NCI-H524 (cell line): ENCODE data around the gene KAT6B.
A peak's percentile ranks its signal among the peaks of the same experiment; 100 is the strongest.
"Not testable (repeated sequence)": the region's sequence is repeated elsewhere in the genome, so short reads cannot be mapped to it uniquely, and the experiment has no call there.

Source experiments
- DNase-seq, 2 experiments: peaks; one replicate each; lab custom pipeline; 2025; lab: John Stamatoyannopoulos, UW

The KAT6B gene

DNA sequence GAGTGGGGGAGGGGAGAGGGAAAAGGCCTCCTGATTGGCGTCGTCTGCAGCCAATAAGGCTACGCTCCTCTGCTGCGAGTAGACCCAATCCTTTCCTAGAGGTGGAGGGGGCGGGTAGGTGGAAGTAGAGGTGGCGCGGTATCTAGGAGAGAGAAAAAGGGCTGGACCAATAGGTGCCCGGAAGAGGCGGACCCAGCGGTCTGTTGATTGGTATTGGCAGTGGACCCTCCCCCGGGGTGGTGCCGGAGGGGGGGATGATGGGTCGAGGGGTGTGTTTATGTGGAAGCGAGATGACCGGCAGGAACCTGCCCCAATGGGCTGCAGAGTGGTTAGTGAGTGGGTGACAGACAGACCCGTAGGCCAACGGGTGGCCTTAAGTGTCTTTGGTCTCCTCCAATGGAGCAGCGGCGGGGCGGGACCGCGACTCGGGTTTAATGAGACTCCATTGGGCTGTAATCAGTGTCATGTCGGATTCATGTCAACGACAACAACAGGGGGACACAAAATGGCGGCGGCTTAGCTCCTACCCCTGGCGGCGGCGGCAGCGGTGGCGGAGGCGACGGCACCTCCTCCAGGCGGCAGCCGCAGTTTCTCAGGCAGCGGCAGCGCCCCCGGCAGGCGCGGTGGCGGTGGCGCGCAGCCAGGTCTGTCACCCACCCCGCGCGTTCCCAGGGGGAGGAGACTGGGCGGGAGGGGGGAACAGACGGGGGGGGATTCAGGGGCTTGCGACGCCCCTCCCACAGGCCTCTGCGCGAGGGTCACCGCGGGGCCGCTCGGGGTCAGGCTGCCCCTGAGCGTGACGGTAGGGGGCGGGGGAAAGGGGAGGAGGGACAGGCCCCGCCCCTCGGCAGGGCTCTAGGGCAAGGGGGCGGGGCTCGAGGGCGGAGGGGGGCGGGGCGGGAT lies at the start of gene KAT6B:
Gene KAT6B, plus strand, starts transcription at position 459 of the 903 bp plus-strand sequence. CDS start 16,258 bp downstream, outside the sequence.
- peak; percentile 97 to 98 for DNase-seq

DNA sequence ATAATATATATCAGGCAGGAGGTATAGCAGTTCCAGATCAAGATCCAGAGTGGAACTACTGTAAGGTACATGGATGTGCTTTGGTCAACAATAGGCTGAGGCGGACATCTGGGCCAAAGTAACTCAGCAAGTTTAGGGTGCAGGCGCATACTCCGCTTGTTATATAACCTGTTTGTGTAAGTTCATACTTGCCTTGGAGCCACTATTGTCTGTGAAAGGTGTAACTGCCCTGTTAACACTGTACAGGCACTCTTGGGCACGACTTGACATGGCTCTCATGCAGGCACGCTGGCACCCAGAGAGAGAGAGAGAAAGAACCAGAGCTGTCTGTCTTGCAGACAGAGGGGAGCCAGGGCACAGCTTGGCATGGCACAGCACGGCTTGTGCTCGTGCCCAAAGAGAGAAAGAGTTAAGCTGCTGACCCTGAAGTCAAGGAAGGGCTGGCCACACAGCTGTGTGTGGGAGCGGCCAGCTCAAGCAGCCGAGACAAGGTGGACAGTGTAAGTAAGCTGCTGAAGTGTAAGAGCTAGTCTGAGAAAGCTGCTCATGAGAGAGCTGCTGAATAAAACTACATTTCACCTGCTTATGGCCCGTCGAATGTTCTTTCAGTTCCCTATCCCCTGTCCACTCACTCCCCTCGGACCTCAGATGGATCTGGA lies 47.8 kb upstream of the KAT6B start:
- DNase-seq, result no peak

DNA sequence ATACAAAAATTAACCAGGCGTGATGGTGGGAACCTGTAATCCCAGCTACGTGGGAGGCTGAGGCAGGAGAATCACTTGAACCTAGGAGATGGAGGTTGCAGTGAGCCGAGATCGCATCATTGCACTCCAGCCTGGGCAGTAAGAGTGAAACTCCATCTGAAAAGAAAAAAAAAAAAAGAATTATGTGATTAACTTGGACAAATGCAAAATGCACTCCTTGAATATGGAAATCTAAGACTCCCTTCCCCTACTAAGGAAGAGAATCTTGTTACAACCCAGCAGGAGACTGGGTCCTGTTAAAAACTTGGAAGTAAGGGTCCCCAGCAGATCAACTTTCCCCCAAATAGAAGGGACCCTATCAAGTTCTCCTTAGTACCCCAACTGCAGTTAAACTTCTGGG lies 44.5 kb upstream of the KAT6B start:
- DNase-seq, result not testable (repeated sequence)

DNA sequence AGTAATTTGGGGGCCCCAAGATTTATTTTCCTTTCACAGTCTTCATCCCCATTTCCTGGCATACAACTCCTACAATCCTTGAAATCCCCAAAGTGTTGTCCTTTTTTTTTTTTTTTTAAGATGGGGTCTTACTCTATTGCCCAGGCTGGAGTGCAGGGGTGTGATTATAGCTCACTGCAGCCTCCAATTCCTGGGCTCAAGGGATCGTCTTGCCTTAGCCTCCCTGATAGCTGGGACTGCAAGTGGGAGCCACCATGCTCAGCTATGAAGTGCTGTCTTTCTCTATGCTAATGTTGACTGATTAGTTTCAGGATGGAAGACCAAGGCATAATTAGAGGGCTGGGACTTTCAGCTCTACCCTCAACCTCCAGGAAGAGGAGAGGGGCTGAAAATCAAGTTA lies 41.9 kb upstream of the KAT6B start:
- no peak for DNase-seq

DNA sequence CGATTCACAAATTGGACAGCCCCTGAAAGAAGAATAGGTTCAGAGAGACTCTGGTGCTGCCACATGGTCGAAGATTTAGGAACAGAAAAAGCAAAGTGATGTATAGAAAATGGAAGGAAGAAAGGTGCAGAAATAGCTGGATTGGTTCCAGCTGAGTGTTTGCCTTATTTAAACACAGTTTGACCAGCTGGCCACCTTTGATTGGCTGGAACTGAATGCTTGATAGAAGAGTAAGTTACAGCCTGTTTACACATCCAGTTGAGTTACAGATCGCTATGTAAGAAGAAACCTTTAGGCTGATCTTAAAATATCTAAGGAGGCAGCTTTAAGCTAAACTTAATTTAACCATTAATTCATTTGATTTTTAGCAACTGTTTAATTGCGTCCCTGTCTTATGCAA lies 40.3 kb upstream of the KAT6B start:
- DNase-seq, result no peak

DNA sequence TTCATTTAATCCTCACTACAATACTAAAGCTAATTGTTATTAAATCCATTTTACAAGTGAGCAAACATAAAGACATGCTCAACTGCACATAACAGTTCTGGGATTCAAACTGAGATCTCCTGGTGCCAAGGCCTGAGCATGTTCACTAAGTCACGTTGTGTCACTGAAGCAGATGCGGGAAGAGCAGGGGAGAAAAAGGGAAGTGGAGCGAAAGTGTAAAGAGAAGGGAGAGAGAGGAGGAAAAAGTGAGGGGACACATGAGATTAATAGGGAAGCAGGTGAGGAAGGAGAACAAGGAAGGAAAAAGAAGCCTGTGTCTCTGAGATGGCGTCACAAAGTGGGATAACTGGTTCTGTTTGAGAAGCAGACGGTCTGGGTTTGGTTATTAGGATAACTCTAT lies 38.9 kb upstream of the KAT6B start:
- no peak for DNase-seq

DNA sequence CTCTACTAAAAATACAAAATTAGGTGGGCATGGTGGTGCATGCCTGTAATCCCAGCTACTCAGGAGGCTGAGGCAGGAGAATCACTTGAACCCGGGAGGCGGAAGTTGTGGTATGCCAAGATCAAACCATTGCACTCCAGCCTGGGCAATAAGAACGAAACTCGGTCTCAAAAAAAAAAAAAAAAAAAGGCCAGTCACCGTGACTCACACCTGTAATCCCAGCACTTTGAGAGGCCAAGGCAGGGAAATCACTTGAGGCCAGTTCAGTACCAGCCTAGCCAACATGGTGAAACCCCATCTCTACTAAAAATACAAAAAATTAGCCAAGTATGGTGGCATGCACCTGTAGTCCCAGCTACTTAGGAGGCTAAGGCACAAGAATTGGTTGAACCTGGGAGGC lies 34.4 kb upstream of the KAT6B start:
- DNase-seq, result not testable (repeated sequence)

DNA sequence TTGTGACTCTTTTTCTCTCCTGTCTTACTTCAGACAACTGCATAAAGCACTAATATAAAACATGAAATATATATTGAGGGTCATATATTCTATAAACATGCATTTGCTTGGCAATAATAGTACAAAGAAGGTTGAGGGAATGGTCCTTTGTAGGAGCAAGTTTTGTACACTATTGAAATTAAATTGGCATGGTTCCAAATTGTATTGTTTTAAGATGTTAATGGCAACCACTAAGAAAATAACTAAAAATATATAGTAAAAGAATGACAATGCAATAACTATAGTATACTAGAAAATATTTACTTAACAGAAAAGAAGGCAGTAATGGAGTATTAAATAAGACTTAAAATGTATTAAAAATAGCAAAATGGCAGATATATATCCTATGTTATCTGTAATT lies 33.7 kb upstream of the KAT6B start:
- no peak for DNase-seq

DNA sequence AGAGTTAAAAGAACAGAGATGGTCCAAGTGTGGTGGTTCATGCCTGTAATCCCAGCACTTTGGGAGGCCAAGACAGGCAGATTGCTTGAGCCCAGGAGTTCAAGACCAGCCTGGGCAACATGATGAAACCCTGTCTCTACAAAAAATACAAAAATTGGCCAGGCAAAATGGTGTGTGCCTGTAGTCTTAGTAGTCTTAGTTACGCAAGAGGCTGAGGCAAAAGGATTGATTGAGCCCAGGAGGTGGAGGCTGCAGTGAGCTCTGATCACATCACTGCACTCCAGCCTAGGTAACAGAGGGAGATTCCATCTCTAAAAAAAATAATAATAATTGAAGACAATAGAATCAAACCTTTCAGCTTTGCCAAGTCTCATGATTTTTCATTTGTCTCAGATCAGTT lies 33.2 kb upstream of the KAT6B start:
- not testable (repeated sequence) for DNase-seq

DNA sequence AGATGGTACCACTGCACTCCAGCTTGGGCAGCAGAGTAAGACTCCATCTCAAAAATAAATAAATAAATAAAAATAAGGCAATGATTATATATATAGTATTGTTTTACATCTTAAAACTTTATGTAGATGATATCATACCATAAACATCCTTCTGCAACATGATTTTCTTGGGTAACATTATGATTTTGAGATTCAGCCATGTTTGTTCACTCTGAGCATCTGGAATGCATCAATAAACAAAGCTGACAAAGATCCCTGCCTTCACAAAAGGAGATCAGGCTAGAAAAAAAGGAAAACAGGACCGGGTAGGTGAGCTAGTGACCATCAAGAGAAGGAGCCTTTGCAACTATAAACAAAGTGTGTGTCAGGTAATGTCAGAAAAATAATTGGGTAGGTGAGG lies 31.9 kb upstream of the KAT6B start:
- no peak for DNase-seq

DNA sequence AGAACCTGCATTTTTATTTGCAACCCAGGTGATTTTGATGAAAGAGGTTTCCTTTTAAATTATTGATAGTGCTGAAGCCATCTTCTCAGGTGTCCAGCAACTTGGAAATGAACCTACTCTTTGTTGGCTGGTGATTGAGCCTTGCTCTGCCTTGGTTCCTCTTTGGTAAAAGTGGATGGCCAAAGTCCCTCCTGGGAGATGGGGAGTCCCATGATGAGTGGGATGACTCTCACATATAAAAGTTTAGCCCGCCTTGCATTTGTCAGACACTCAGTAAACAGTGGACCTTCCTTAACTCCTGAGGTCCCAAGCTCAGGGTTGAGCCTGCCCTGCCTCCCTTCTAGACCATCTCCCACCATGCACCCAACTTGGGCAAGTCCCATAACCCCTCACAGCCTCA lies 28.9 kb upstream of the KAT6B start:
- DNase-seq, result no peak

DNA sequence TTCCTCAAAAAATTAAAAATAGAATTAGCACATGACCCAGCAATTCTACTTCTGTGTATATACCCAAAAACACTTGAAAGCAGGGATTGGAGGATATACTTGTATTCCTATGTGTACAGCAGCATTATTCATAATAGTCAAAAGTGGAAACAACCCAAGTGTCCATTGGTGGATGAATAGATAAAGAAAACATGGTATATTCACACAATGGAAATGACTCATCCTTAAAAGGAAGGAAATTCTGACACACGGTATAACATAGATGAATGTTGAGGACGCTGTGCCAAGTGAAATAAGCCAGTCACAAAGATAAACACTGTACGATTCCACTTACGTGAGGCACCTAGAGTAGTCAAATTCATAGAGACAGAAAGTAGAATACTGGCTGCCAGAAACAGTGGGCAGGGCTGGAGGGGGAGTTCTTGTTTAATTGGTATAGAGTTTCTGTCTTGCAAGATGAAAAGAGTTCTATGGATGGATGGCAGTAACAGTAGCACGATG lies 26.6 kb upstream of the KAT6B start:
- DNase-seq, result no peak

DNA sequence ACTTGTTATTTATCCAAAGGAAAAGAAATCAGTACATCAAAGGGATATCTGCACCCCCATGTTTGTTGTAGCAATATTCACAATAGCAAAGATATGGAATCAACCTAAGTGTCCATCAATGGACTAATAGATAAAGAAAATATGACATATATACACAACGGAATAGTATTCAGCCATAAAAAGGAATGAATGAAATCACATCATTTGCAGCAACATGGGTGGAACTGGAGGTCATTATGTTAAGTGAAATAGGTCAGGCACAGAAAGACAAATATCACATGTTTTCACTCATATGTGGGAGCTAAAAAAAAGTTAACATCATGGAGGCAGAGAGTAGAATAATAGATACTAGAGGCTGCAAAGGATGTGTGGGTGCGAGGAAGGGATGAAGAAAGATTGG lies 25.0 kb upstream of the KAT6B start:
- no peak for DNase-seq

DNA sequence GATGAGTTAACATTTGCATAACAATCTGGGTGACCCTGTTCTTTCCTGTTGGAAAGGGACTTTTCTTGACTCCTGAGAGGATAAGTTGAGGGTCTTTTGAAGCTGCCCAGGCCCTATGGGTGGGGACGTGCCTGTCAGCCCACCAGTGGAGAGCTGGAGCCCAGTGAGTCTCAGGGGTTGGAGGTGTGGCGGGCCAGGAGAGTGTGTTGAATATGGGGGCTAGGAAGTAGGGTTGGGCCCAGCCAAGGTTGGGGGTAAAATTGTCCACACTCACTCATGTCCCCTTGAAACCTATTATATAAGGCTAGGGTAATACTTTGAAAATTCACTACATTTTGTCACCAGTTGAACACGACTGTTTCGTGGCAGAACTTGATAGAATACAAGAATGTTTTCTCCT lies 17.9 kb upstream of the KAT6B start:
- DNase-seq, result no peak

DNA sequence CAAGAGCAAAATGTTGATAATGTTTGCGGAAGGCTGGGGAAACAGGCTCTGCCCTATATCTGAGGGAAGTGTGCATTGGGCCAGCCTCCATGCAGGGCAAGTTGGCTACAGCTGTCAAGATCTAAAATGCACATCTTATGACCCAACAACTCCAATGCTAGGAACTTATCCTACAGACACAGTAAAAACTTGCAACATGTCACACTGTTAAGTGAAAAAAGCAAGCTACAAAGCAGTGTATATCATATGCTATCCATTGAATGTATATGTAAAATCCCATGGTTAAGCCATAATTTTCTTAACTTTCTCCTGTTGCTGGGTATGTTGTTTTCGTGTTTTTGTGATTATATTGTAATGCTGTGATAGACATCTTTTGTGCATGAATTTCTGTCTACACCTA lies 16.3 kb upstream of the KAT6B start:
- DNase-seq, result no peak

DNA sequence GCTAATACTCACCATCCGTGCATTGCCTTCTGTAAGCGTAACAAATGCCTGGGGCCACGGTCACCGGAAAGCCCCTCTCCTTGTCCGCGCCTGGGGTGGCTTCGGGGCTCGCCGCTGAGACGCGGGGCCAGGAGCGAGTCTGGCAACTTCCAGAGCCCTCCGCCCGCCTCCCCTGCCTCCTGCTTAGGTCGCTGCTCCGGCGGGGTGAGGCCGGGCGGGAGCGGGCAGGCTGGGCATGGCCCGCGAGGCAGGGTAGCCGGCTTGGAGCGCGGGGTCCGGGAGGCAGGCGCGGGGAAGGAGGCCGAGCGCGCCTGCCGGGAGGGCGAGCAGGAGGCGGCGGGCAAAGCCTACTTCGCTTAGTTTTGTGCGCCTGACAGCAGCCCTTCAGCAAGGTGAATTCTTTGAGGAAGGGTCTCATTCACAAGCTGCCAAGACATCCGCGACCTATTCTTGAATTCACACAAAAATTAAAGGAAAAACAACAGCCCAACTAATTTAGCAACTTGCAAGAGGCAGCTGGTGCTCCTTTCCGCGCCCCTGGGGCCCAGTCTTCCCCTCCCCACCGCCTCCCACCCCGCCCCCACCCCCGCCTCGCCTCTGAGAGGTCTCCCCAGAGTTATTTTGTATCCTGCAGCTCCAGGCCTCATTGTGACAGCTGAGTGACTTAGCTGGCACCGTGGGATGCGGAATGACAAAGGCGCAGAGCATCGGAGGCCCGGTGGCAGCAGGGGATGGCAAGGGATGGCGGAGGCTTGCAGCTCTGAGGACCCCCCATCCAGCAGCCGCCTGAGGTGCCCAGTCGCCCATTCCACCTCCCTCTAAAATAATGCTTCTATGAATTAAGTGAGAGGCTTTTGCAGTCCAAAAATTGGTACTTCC lies 12.8 kb upstream of the KAT6B start:
- DNase-seq, result no peak

DNA sequence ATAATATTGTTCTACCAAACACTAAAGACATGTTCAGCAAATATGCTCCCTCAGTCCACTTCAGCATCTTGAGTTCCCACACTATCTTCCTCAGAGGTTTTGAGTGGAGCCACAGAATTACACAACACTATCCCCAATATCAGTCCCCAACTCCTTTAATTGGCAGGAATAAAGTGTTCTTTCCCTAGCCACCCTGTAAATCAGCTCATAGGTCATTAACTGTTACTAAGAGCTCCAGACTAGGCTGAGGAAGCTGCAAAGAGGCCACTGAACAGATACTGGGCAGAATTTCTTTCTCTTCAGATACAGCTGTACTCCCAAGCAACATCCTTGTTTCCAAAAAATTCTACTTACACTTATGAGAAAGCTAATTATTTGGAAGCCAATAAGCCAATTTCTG lies 11.6 kb upstream of the KAT6B start:
- no peak for DNase-seq

DNA sequence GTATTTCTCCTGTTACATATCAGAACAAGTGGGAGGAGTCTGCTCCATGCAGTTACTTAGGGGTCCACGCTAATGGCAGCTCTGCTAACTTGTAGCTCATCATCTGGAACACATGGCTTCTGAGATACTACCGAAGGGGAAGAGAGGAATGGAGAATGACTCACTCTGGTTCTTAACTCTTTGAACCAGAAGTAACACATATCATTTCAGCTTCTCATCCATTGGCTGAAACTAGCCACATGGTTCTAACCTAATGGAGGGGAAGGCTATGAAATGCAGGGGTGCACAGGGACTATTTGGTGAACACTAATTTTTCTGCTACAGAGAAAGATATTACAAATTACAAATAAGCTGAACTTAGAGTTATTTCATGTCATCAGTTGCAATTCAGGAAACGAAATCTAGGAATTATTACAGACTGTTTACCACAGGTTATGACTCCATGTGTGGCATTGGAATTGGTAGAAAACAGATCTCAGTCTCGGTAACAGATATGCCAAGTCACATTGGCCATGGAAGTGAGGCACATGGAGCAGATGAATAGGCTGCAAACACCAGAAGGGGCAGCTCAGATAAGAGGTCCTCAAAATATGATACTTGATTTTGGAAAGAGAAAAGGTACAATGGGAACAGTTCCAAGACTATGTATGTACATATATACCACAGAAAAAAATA lies 9.4 kb upstream of the KAT6B start:
- DNase-seq, result no peak

DNA sequence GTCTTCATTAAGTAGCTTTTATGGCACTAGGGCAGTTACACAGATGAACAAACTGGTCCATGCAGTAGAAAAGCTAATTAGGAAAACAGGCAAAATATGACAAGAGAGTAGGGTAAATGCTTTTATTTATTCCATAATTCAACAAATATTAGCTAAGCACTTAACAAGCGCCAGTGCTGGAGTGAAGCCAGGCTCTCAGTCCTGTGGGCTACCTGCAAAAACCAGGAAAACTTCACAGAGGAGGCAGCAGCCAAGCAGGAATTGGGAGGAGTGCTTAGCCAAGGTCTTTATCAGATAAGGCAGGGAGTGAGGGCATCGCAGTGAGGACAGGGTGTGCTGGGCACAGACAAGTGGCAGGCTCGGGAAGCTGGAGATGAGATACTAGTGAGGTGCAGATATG lies 4.9 kb upstream of the KAT6B start:
- no peak for DNase-seq

DNA sequence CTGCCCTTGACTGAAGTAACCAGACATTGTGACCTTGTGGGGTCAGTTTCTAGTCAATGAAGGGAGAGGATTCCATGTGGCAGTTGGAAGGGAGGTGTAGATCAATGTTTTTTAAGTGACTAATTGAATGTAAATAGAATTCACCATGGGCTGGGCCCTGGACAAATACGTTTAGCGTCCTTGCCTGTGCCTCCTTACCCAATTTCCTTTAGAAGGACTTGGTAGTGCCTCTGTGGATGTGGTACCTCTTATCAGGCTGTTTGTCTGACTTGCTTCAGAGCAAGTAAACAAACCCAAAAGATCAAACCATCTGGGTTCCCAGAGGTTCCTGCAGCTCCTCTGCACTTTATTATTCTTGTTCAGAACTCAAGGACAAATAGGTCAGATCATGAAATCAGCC lies 4.3 kb upstream of the KAT6B start:
- no peak for DNase-seq

DNA sequence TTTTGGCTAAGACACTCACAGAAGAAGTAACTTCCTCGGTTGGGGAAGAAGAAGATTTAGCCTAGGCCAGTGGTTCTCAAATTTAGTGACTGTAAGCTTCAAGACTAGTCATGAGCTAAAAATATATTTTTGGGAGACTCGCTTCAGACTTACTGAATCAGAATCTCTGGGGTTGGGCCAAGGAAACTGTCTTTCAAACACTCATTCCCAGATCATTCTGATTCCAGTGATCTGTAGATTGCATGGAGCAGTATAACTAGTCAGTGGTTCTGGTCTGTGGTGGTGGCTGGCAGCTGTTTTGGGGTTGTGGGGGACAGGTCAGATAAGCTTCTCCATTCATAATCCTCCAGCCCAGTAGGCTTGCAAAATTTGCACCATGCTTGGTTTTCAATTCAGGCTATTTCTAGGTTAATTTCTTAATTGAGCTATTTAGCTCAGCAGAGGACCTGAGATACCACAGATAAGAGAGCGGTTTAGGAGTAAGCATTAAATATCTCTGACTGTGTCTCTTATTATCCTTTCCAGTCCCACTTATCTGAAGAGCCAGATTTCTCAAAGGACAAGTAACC lies 3.8 kb upstream of the KAT6B start:
- DNase-seq, result no peak
